ENCODE data around the gene NPHS2. TPM values are rescaled to one million over a fixed set of nuclear protein-coding genes. Genes with fewer than 3 reads are reported as not detected.

NPHS2 gene
- total and polyA plus RNA-seq, 11 donors = not detected

GRCh38 chr1:179516976-179517705 is 58.6 kb downstream of the NPHS2 start:
- no peaks in the 10 kb centered on the region for H3K27me3 ChIP-seq
- H3K36me3 ChIP-seq = no peaks in the 10 kb centered on the region
- DNase-seq (no peak), ATAC-seq (no peak)
- intact Hi-C loops (cut with DNase I) = no loop called here
- H3K4me1 ChIP-seq = no peaks in the 10 kb centered on the region
- H3K9me3 ChIP-seq = peaks cover 0 to 13% (median 0%) of the 10 kb centered on the region in 12 donors
- H3K4me3 ChIP-seq = no peak overlapping the region
- H3K27ac ChIP-seq = no peak overlapping the region
- 66 to 74% (median 69%) methylated on average over 11 of the region's 11 CpGs for WGBS, 4 donors
- no peak for TF ChIP-seq POLR2A (IDR thresholded peaks at IDR 0.05)

- Histone ChIP-seq H3K36me3 (no peaks in the 10 kb centered on the region), H3K4me3 (no peak overlapping the region), H3K27me3 (no peaks in the 10 kb centered on the region), H3K4me1 (no peaks in the 10 kb centered on the region), H3K27ac (no peak overlapping the region), H3K9me3 (peaks cover 0 to 11% (median 0%) of the 10 kb centered on the region in 12 donors)
- TF ChIP-seq, protein P1, sequence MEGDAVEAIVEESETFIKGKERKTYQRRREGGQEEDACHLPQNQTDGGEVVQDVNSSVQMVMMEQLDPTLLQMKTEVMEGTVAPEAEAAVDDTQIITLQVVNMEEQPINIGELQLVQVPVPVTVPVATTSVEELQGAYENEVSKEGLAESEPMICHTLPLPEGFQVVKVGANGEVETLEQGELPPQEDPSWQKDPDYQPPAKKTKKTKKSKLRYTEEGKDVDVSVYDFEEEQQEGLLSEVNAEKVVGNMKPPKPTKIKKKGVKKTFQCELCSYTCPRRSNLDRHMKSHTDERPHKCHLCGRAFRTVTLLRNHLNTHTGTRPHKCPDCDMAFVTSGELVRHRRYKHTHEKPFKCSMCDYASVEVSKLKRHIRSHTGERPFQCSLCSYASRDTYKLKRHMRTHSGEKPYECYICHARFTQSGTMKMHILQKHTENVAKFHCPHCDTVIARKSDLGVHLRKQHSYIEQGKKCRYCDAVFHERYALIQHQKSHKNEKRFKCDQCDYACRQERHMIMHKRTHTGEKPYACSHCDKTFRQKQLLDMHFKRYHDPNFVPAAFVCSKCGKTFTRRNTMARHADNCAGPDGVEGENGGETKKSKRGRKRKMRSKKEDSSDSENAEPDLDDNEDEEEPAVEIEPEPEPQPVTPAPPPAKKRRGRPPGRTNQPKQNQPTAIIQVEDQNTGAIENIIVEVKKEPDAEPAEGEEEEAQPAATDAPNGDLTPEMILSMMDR (IDR thresholded peaks at IDR 0.05) = no peak
- TF ChIP-seq POLR2A (IDR thresholded peaks at IDR 0.05) = no peak
- ATAC-seq (no peak), DNase-seq (no peak)
- intact Hi-C loops (cut with DNase I) = no loop called here
- WGBS, 4 donors = 42 to 68% (median 54%) methylated on average over 2 of the region's 2 CpGs
Measured at GRCh38 chr1:179510038-179510437, 65.7 kb downstream of the NPHS2 start.

GRCh38 chr1:179509384-179509783 is 66.4 kb downstream of the NPHS2 start:
- DNase-seq (no peak), ATAC-seq (no peak)
- Histone ChIP-seq H3K4me3 (no peak overlapping the region), H3K36me3 (no peaks in the 10 kb centered on the region), H3K27me3 (no peaks in the 10 kb centered on the region), H3K9me3 (peaks cover 0 to 11% (median 0%) of the 10 kb centered on the region in 12 donors), H3K27ac (no peak overlapping the region), H3K4me1 (no peaks in the 10 kb centered on the region)
- WGBS, 4 donors = 80 to 91% (median 86%) methylated on average over 4 of the region's 4 CpGs
- intact Hi-C loops (cut with DNase I) = no loop called here
- no peak for TF ChIP-seq POLR2A (IDR thresholded peaks at IDR 0.05)
- TF ChIP-seq, protein P1 (IDR thresholded peaks at IDR 0.05) = no peak

- no peak for TF ChIP-seq POLR2A (IDR thresholded peaks at IDR 0.05)
- TF ChIP-seq, protein P1 (IDR thresholded peaks at IDR 0.05) = no peak
- Histone ChIP-seq H3K4me3 (no peak overlapping the region), H3K27ac (no peak overlapping the region), H3K36me3 (no peaks in the 10 kb centered on the region), H3K4me1 (no peaks in the 10 kb centered on the region), H3K9me3 (no peaks in the 10 kb centered on the region), H3K27me3 (no peaks in the 10 kb centered on the region)
- 69 to 87% (median 83%) methylated on average over 6 of the region's 6 CpGs for WGBS, 4 donors
- DNase-seq (no peak), ATAC-seq (no peak)
- intact Hi-C loops (cut with DNase I) = no loop called here
Measured at GRCh38 chr1:179506199-179506598, 69.5 kb downstream of the NPHS2 start.

Other genes with a start within 250 kb of the NPHS2 start
- gene AXDND1, start 210.0 kb downstream of the NPHS2 start, total RNA-seq = under 1 TPM in 2 of 9 donors, not detected in 7; 0.08 to 0.16 TPM
- gene AXDND1, start 210.0 kb downstream of the NPHS2 start, polyA plus RNA-seq = not detected
- gene TDRD5, start 15.9 kb upstream of the NPHS2 start, total RNA-seq = under 1 TPM in 1 of 9 donors, not detected in 8; 0.34 TPM
- gene TDRD5, start 15.9 kb upstream of the NPHS2 start, polyA plus RNA-seq = not detected
- under 1 TPM in 8 of 9 donors, not detected in 1; 0.09 to 0.27 (median 0.16) TPM for gene FAM163A, start 167.3 kb upstream of the NPHS2 start, total RNA-seq
- under 1 TPM; 0.04 to 0.28 TPM for gene FAM163A, start 167.3 kb upstream of the NPHS2 start, polyA plus RNA-seq